Endothelial cell of umbilical vein (primary cell): Measurements from ENCODE around the gene NAA16. TPM values are rescaled to one million over a fixed set of nuclear protein-coding genes. Genes with fewer than 3 reads are reported as not detected.

Experiments
- BruUV-seq: library from RNA; stranded (reverse); fragments of 400-500 nt; replicated peaks from 2 replicates; lab custom pipeline; 2021; lab: Mats Ljungman, UMichigan
- CTCF ChIA-PET: fragments of 300-600, 350-600 bp; sonication (Branson Sonifier 250); formaldehyde crosslinking; loops from one replicate; lab custom pipeline; 2021; ENCODE audit warnings: antibody characterized with exemption, inconsistent platforms; lab: Charles Lee
- POLR2A ChIA-PET: fragments of 300-600, 350-600 bp; sonication (Branson Sonifier 250); formaldehyde crosslinking; loops from one replicate; lab custom pipeline; 2021; ENCODE audit warnings: antibody characterized with exemption, inconsistent platforms; lab: Charles Lee
- DNase-seq: peaks from one replicate; pipeline ENCODE4 v3.0.0-alpha.2; 2011; ENCODE audit warnings: low read depth, low spot score
- FAIRE-seq: peaks from 2 replicates; lab custom pipeline; 2011; peaks lifted over from hg19 to GRCh38; lab: Jason Lieb, UNC
- H2AFZ ChIP-seq: 2 replicates; pipeline ENCODE4 v1.6.0; 2012; ENCODE audit warnings: low read depth, low read length, control low read depth, inconsistent platforms
- H3K27ac ChIP-seq: 2 replicates; pipeline ENCODE4 v1.5.1; 2011; ENCODE audit warnings: low read depth, mild to moderate bottlenecking, control low read depth, low read length, moderate library complexity; ENCODE audit not compliant: insufficient read depth
- H3K27me3 ChIP-seq, 2 experiments: 2 replicates each; pipeline versions ENCODE4 v1.6.0 to v1.6.1; 2011; ENCODE audit warnings: low read length in 2 of 2, mixed read lengths in 1 of 2; ENCODE audit not compliant: control insufficient read depth in 2 of 2, insufficient read depth in 2 of 2
- H3K36me3 ChIP-seq, 2 experiments: 2 replicates in 1 of 2; 3 replicates in 1 of 2; pipeline ENCODE4 v1.5.1; 2011; ENCODE audit warnings: low read length in 2 of 2, mild to moderate bottlenecking in 1 of 2, moderate library complexity in 1 of 2; ENCODE audit not compliant: control insufficient read depth in 2 of 2, insufficient read depth in 2 of 2; ENCODE audit errors: extremely low read depth in 1 of 2
- H3K4me1 ChIP-seq: 3 replicates; pipeline ENCODE4 v1.5.1; 2011; ENCODE audit warnings: mild to moderate bottlenecking, low read length; ENCODE audit not compliant: control insufficient read depth, insufficient read depth; ENCODE audit errors: extremely low read depth
- H3K4me2 ChIP-seq: 2 replicates; pipeline ENCODE4 v1.6.1; 2011; ENCODE audit warnings: low read length, control low read depth, mixed read lengths; ENCODE audit not compliant: insufficient read depth
- H3K4me3 ChIP-seq, 3 experiments: fragments of 200-600 bp in 1 of 3; sonication (generic), shearing (Covaris generic) in 1 of 3; replicated peaks in 1 of 3; 2 replicates each; pipeline ENCODE4 v1.5.1; 2011 to 2016; ENCODE audit warnings: control low read depth in 3 of 3, low read length in 3 of 3, mild to moderate bottlenecking in 2 of 3, inconsistent platforms in 1 of 3, low read depth in 1 of 3, moderate library complexity in 1 of 3; ENCODE audit not compliant: insufficient read depth in 1 of 3
- H3K79me2 ChIP-seq: 2 replicates; pipeline ENCODE4 v1.6.0; 2012; ENCODE audit warnings: low read length, inconsistent platforms; ENCODE audit not compliant: control insufficient read depth, insufficient read depth
- H3K9ac ChIP-seq: replicated peaks from 2 replicates; pipeline ENCODE3; 2011; ENCODE audit warnings: low read length, control low read depth; ENCODE audit not compliant: insufficient read depth; ENCODE audit errors: extremely low read depth
- H3K9me1 ChIP-seq: replicated peaks from 3 replicates; pipeline ENCODE4 v1.6.0; 2011; ENCODE audit warnings: mild to moderate bottlenecking, low read length; ENCODE audit not compliant: control insufficient read depth, insufficient read depth; ENCODE audit errors: extremely low read depth
- H3K9me3 ChIP-seq: replicated peaks from 2 replicates; pipeline ENCODE4 v1.5.1; 2012; ENCODE audit warnings: low read length, inconsistent platforms; ENCODE audit not compliant: control insufficient read depth, insufficient read depth
- H4K20me1 ChIP-seq: replicated peaks from 2 replicates; pipeline ENCODE3; 2011; ENCODE audit warnings: mild to moderate bottlenecking, low read length; ENCODE audit not compliant: control insufficient read depth, insufficient read depth; ENCODE audit errors: extremely low read depth
- CTCF ChIP-seq, 2 donors: IDR thresholded peaks; 1 replicate in 1 of 2; 2 replicates in 1 of 2; pipeline ENCODE4 v1.5.1; 2011; ENCODE audit warnings: low read length in 2 of 2, mild to moderate bottlenecking in 2 of 2, moderate library complexity in 2 of 2, control low read depth in 1 of 2, inconsistent platforms in 1 of 2, low read depth in 1 of 2; ENCODE audit not compliant: insufficient read depth in 1 of 2; ENCODE audit errors: extremely low read depth in 1 of 2
- EZH2 ChIP-seq: IDR thresholded peaks from 2 replicates; pipeline ENCODE4 v1.6.1; 2012; ENCODE audit warnings: borderline replicate concordance, low read depth, mild to moderate bottlenecking, moderate library complexity, low read length, inconsistent platforms; ENCODE audit not compliant: severe bottlenecking
- FOS ChIP-seq: IDR thresholded peaks from 2 replicates; pipeline ENCODE4 v1.6.1; 2011; ENCODE audit warnings: mild to moderate bottlenecking, low read length, moderate library complexity, borderline replicate concordance; ENCODE audit not compliant: insufficient read depth
- GATA2 ChIP-seq: IDR thresholded peaks from 2 replicates; pipeline ENCODE4 v1.7.0; 2011; ENCODE audit warnings: low read depth, mild to moderate bottlenecking, moderate library complexity, mixed read lengths, low read length; ENCODE audit not compliant: insufficient read length, insufficient read depth
- JUN ChIP-seq: IDR thresholded peaks from 2 replicates; pipeline ENCODE4 v1.6.1; 2011; ENCODE audit warnings: borderline replicate concordance, low read depth; ENCODE audit not compliant: insufficient read length, insufficient read depth
- MYC ChIP-seq: IDR thresholded peaks from one replicate; pipeline ENCODE4 v1.6.1; 2011; ENCODE audit warnings: mild to moderate bottlenecking, low read depth, low read length
- POLR2A ChIP-seq: IDR thresholded peaks from 2 replicates; pipeline ENCODE4 v1.6.1; 2012; ENCODE audit warnings: low read depth, mild to moderate bottlenecking, control low read depth, low read length
- POLR2AphosphoS5 ChIP-seq: IDR thresholded peaks from 2 replicates; pipeline ENCODE4 v1.6.1; 2012; ENCODE audit warnings: low read depth, mild to moderate bottlenecking, control low read depth, low read length, moderate library complexity; ENCODE audit not compliant: insufficient read depth
- dilution Hi-C: fragments of 300-500 bp; cut with MboI; formaldehyde crosslinking; loops from one replicate; pipeline ENCODE4 v1.15.0; 2019; ENCODE audit warnings: low sequenced_read_pairs; ENCODE audit not compliant: extremely low pct_ligation_motif_present
- intact Hi-C: fragments of 100-400 bp; cut with micrococcal nuclease; formaldehyde crosslinking; loops from one replicate; pipeline ENCODE4 v1.10.0; 2022
- polyA plus RNA-seq, 4 experiments: library from polyadenylated mRNA; depleted of rRNA in 3 of 4; stranded (reverse) in 3 of 4; unstranded in 1 of 4; fragments of >200 nt; gene quantifications; 2 replicates each; pipeline versions ENCODE4 v1.2.1 to v1.2.3, GENCODE V29; 2011 to 2012; ENCODE audit warnings: missing spikeins in 1 of 4
- total RNA-seq: library from RNA; stranded (reverse); gene quantifications from 2 replicates; pipeline ENCODE4 v1.2.3, GENCODE V29; 2021
- TF ChIP-seq, protein P1 (sequence below): IDR thresholded peaks from 2 replicates; pipeline ENCODE4 v1.6.1; 2011; ENCODE audit not compliant: insufficient read depth, insufficient read length

The NAA16 gene
- total and polyA plus RNA-seq, 2 donors (not counting 3 experiments of a cell fraction or from before 2014, with no cell fraction given), result 8.6 to 26.1 TPM

DNA sequence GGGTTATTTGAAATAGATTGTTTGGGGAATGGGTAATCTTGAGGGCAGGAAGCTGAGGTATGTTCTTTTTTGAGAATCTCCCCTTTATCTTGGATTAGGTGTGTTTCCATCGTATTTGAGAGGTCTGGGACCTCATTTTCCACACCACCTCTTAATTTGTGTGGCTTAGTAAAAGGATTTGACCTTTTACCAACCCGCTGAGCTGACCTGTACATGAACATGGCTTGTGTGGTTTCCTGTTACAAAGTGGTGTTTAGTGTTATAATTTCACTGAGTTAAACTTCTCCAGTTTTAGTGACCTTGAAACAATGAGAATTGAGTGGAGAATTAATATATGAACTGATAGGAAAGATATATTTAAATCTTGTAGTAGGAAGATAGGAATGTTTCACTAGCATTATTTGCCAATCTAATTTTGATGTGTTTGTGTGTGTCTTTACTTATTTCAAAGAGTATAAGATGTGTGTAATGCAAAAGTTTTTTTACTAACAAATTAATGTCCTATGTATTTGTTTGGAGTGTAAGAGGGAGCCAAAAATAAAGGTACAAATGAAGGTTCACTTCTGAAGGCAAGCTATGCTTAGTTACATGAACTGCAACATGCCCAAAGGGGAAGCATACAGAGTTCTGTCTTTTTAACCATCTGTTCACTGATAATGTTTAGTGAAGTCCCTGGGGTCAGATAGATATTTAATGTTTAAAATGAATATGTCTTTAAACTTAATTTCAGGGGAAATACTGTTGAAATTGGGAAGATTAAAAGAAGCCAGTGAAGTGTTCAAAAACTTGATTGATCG is 17.1 kb downstream of the NAA16 start:
- Histone ChIP-seq H2AFZ (no peak overlapping the region), H3K4me3 (no peak overlapping the region), H3K27me3 (no peaks in the 10 kb centered on the region), H3K9me3 (no peaks in the 10 kb centered on the region), H3K27ac (no peak overlapping the region), H3K4me1 (peaks cover 10% of the 10 kb centered on the region), H3K36me3 (peaks cover 0 to 7% of the 10 kb centered on the region in 2 experiments), H3K4me2 (peak overlapping the region; percentile 55), H3K79me2 (peaks cover 19% of the 10 kb centered on the region), H3K9me1 (no peaks in the 10 kb centered on the region), H3K9ac (no peak overlapping the region), H4K20me1 (no peaks in the 10 kb centered on the region)
- FAIRE-seq (no peak), DNase-seq (peak; percentile 39)
- TF ChIP-seq MYC (no peak), JUN (no peak), FOS (no peak), CTCF (IDR thresholded peaks at IDR 0.05; ENCODE audit: extremely low read depth in 1 of 2, insufficient read depth in 1 of 2, low read depth in 1 of 2, low read length in 2 of 2) (no peak), EZH2 (no peak), POLR2AphosphoS5 (no peak), GATA2 (no peak), POLR2A (no peak)
- TF ChIP-seq, protein P1, sequence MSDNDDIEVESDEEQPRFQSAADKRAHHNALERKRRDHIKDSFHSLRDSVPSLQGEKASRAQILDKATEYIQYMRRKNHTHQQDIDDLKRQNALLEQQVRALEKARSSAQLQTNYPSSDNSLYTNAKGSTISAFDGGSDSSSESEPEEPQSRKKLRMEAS, result no peak
- no TSS peak for BruUV-seq
- POLR2A ChIA-PET, result no interaction called here
- intact Hi-C loops (no loop called here), dilution Hi-C loops (no loop called here)
- CTCF ChIA-PET, result interaction anchor here (0.8 to 1.0 kb wide), 2 partner anchors 9 to 325 kb away, joined by 3 to 5 read pairs; no protein-coding TSS in a partner anchor
